ENCODE data around the gene PIK3R6.

The PIK3R6 gene

DNA sequence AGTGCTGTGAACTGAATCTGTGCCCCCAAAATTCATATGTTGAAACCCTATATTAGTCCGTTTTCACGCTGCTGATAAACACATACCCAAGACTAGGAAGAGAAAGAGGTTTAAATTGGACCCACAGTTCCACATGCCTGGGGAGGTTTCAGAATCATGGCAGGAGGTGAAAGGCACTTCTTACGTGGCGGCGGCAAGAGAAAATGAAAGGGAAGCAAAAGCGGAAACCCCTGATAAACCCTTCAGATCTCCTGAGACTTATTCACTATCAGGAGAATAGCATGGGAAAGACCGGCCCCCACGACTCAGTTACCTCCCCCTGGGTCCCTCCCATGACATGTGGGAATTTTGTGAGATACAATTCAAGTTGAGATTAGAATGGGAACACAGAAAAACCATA lies 105.5 kb downstream of the PIK3R6 start:
- H3K27me3 ChIP-seq (ENCODE audit: insufficient read depth, low read depth) = no peaks in the 10 kb centered on the region
- H3K4me2 ChIP-seq = no peak overlapping the region
- H3K4me3 ChIP-seq (IDR thresholded peaks at IDR 0.05; ENCODE audit: insufficient read depth, low read depth, low read length) = no peak overlapping the region
- H3K4me1 ChIP-seq (ENCODE audit: low read depth, poor library complexity, severe bottlenecking) = no peaks in the 10 kb centered on the region
- H3K27ac ChIP-seq = no peak overlapping the region
- no peaks in the 10 kb centered on the region for H4K20me1 ChIP-seq (ENCODE audit: insufficient read depth)
- H3K9ac ChIP-seq = no peak overlapping the region
- TF ChIP-seq CTCF (conservative IDR thresholded peaks at IDR 0.05; ENCODE audit: low read depth, low read length) = no peak
- no peaks in the 10 kb centered on the region for H3K36me3 ChIP-seq (ENCODE audit: insufficient read depth)
- no peak overlapping the region for H2AFZ ChIP-seq (ENCODE audit: low read depth)
- no peaks in the 10 kb centered on the region for H3K79me2 ChIP-seq (ENCODE audit: insufficient read depth, low read depth)

- no peaks in the 10 kb centered on the region for H3K79me2 ChIP-seq (ENCODE audit: insufficient read depth, low read depth)
- H3K4me3 ChIP-seq (IDR thresholded peaks at IDR 0.05; ENCODE audit: insufficient read depth, low read depth, low read length) = no peak within 1 kb of the TSS
- H3K27me3 ChIP-seq (ENCODE audit: insufficient read depth, low read depth) = no peaks in the 10 kb centered on the region
- TF ChIP-seq CTCF (conservative IDR thresholded peaks at IDR 0.05; ENCODE audit: low read depth, low read length) = no peak
- H3K4me1 ChIP-seq (ENCODE audit: low read depth, poor library complexity, severe bottlenecking) = no peaks in the 10 kb centered on the region
- H3K9ac ChIP-seq = no peak within 1 kb of the TSS
- no peak within 1 kb of the TSS for H3K4me2 ChIP-seq
- no peak within 1 kb of the TSS for H2AFZ ChIP-seq (ENCODE audit: low read depth)
- H4K20me1 ChIP-seq (ENCODE audit: insufficient read depth) = no peaks in the 10 kb centered on the region
- no peaks in the 10 kb centered on the region for H3K36me3 ChIP-seq (ENCODE audit: insufficient read depth)
- no peak within 1 kb of the TSS for H3K27ac ChIP-seq
These were observed 109.3 kb downstream of the PIK3R6 start, which contains the start of gene SPDYE4 for GRCh38 chr17:8758137-8758596. Gene SPDYE4, minus strand, starts transcription at chr17:8758546. Its CDS starts 164 bp downstream, at chr17:8758382.

DNA sequence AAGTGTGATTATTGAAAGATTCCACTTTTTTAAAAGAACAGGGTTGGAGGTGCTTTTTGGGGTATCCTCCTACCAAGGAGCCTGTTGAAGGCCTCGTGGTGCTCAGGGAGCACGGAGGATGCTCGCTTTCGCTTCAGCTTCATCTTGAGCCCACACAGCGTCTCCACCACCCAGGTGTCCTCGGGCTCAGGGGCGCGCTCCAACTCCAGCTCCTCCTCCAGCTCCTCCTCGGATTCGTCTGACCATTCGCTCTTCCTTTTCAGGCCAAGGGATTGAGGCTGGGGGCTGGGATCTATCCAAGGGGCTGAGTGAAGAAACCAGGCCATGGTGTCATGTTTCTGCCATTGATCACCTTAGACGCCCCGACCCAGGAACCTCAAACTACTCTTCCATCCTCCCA lies 110.3 kb downstream of the PIK3R6 start:
- H3K4me2 ChIP-seq = no peak overlapping the region
- no peaks in the 10 kb centered on the region for H3K4me1 ChIP-seq (ENCODE audit: low read depth, poor library complexity, severe bottlenecking)
- no peaks in the 10 kb centered on the region for H3K36me3 ChIP-seq (ENCODE audit: insufficient read depth)
- no peak overlapping the region for H3K9ac ChIP-seq
- TF ChIP-seq CTCF (conservative IDR thresholded peaks at IDR 0.05; ENCODE audit: low read depth, low read length) = no peak
- H3K4me3 ChIP-seq (IDR thresholded peaks at IDR 0.05; ENCODE audit: insufficient read depth, low read depth, low read length) = no peak overlapping the region
- no peak overlapping the region for H3K27ac ChIP-seq
- H3K27me3 ChIP-seq (ENCODE audit: insufficient read depth, low read depth) = no peaks in the 10 kb centered on the region
- no peaks in the 10 kb centered on the region for H4K20me1 ChIP-seq (ENCODE audit: insufficient read depth)
- no peak overlapping the region for H2AFZ ChIP-seq (ENCODE audit: low read depth)
- no peaks in the 10 kb centered on the region for H3K79me2 ChIP-seq (ENCODE audit: insufficient read depth, low read depth)

- Histone ChIP-seq H3K27me3 (ENCODE audit: insufficient read depth, low read depth) (no peaks in the 10 kb centered on the region), H4K20me1 (ENCODE audit: insufficient read depth) (no peaks in the 10 kb centered on the region), H3K9ac (no peak overlapping the region), H3K4me1 (ENCODE audit: low read depth, poor library complexity, severe bottlenecking) (no peaks in the 10 kb centered on the region), H3K36me3 (ENCODE audit: insufficient read depth) (no peaks in the 10 kb centered on the region), H3K4me3 (IDR thresholded peaks at IDR 0.05; ENCODE audit: insufficient read depth, low read depth, low read length) (no peak overlapping the region), H3K4me2 (no peak overlapping the region), H3K27ac (no peak overlapping the region), H2AFZ (ENCODE audit: low read depth) (no peak overlapping the region), H3K79me2 (ENCODE audit: insufficient read depth, low read depth) (no peaks in the 10 kb centered on the region)
- no peak for TF ChIP-seq CTCF (conservative IDR thresholded peaks at IDR 0.05; ENCODE audit: low read depth, low read length)
These were observed 111.8 kb downstream of the PIK3R6 start for GRCh38 chr17:8755590-8756255.
